Eye (tissue), 1 donor: Measurements from ENCODE around the gene INTS14.
A peak's percentile ranks its signal among the peaks of the same experiment; 100 is the strongest.

Experiments used
- DNase-seq: peaks from one replicate; pipeline ENCODE4 v3.0.0-alpha.2; 2015

Gene INTS14

GRCh38 chr15:65610871-65611718, at the start of gene INTS14:
INTS14 (minus strand) TSS chr15:65611131; CDS start chr15:65607380, 3,751 bp downstream.
- DNase-seq, result peak; percentile 98

DNA sequence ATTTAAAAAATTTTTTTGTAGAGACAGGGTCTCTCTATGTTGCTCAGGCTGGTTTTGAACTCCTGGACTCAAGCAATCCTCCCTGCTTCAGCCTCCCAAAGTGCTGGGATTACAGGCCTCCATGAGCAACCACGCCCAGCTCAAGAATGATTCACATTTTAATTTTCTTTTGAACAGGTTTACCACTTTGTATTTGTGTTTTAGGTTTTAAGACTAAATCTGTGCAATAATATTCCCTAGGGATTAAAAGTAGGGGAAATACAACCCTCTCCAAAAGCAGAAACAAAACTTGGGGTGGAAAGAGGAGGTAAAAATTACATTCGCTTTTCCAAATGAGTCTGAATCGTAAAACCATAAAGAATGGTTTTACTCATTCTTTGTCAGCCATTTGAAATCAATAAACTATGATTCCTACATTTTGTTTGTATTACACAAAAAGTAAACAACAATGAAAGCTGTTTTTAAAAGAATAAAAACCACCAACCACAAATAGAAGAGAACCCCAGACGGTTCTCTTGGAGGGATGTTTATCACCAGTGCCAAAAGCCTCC, 48.6 kb upstream of the INTS14 start:
- DNase-seq, result peak; percentile 16

GRCh38 chr15:65655457-65655856, 44.5 kb upstream of the INTS14 start:
- DNase-seq, result no peak

DNA sequence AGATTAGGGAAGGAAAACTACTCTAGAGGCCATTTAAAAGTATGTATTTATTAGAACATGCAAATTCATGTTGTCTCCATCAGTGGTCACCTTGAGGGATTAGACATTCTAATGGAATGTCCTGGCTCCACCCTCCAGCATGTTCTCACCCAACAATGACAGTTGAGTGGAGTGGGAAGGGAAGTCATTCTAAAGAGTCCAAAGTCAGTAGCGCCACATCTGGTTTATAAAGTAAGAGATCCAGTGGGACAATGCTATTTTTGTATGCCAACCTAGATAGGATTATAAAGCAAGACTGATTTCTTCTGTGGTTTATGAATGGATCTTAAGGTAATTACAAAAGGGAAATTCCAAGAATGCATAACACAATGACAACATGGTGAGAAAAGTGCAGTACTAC, 44.1 kb upstream of the INTS14 start:
- no peak for DNase-seq

DNA sequence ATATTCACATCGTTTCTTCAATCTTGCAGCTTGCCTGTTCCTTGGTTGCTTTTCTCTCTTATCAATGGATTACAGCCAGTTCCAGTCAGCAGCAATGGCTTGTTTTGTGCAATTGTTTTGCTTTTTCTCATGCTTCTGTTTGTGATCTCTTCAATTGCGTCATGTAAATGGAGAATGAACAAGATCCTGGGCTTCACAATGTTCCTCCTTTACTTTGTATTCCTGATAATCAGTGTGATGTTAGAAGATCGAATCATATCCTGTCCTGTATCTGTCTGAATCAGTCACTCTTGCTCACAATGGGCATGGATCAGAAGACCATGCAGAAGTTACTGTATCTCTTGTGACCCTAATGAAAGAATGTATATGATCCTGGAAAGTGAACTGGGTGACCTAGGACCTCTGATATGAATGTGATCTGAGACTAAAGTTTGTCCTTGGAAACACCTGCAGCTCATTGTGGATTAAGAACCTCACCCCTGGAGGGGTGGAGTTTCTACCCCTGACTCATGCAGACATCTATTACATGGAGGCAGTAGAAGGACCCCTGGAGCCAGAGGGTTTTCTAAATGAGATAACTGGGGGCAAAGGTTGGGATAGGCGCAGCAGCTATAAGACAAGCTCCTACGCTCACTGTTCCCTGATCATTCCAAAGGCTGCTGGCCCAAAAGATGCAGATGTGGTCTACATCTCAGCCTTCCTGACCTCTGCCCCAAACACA, 43.0 kb upstream of the INTS14 start:
- DNase-seq, result no peak

- no peak for DNase-seq
Measured at GRCh38 chr15:65653341-65653740, 42.4 kb upstream of the INTS14 start.

DNA sequence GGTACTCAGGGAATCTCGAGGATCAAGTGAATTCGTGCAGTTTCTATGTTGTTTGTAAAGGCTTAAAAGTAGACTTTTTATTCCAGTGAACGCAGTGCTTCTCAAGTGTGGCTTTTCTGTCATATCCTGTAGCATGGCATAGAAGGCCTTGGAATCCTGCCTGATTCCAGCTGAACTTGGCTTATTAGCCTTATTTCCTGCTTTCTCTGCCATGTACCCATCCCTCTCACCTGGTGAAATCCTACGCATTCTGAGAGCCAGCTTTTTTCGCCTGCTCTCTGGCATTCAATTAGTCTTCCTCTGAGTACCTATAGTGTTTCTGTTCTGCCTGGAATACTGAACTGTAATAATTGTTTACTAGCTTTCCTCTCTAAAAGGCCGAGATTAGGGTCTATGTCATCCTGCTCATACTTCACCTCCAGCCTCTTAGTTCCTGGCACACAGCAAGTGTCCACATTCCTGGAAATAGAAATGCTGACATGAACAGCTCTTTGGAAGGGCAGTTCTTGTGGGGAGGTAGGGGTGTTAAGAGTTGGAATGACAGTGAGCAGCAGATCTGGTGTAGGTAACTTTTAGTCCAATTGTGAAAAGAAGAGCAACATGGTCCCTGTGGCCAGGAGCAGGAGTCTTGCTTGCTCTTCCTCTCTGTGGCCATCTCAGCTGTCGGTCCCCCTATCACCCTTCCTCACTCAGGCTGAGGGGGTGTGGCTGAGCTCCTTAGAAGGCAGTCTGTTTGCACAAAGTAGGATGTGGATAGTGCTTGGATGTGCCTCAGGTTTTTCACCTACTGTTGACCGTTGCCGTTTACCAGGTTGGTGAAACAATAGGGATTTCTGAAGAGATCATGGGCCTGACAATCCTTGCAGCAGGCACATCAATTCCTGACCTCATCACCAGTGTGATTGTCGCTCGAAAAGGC, 41.2 kb upstream of the INTS14 start:
- no peak for DNase-seq

DNA sequence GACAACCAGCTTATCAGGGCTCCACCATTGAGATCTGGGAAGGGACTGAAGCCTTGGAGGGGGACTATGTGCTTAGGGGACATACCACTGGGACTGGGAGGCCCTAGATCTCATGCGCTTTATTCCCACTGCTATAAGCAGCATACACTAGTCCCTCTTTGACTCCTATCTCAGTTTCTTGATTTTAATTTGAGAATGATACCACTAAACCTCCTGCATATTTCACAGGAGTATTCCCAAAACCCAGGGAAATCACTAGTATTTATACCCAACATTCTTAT, 40.1 kb upstream of the INTS14 start:
- no peak for DNase-seq

DNA sequence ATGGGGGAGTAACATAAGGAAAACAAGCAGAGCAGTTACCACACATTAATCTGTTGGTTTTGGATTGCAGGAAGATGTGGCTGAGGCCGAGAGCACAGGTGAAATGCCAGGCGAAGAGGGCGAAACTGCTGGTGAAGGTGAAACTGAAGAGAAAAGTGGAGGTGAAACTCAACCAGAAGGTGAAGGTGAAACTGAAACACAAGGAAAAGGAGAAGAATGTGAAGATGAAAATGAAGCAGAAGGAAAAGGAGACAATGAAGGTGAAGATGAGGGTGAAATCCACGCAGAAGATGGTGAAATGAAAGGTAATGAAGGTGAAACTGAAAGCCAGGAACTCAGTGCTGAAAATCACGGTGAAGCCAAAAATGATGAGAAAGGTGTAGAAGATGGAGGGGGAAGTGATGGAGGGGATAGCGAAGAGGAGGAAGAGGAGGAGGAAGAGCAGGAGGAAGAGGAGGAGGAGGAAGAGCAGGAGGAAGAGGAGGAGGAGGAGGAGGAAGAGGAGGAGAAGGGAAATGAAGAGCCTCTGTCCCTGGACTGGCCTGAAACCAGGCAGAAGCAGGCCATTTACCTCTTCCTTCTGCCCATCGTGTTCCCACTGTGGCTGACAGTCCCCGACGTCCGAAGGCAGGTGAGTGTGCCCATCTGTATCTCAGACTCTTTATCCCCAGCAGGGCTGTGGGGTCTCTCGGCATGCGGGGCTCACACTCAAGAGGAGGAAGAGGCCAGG, 39.5 kb upstream of the INTS14 start:
- no peak for DNase-seq

DNA sequence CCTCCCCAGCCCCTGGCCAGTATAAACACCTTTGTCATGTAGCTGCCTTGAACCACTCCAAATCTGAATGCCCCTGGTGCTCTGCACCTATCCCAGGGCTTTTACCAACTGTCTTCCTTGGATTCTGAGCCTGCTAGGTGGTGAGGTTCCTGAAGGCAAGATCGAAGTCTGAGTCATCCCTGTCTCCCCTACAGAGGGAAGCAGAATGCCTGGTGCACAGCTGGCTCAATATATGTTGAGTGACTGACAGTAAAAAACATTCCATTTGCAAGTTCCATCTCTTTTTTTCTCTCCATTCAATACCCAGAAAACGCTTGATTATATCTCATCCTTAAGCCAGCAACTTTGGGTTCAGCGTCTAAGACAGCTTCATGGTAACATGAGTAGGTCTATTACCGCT, 35.6 kb upstream of the INTS14 start:
- DNase-seq, result no peak

DNA sequence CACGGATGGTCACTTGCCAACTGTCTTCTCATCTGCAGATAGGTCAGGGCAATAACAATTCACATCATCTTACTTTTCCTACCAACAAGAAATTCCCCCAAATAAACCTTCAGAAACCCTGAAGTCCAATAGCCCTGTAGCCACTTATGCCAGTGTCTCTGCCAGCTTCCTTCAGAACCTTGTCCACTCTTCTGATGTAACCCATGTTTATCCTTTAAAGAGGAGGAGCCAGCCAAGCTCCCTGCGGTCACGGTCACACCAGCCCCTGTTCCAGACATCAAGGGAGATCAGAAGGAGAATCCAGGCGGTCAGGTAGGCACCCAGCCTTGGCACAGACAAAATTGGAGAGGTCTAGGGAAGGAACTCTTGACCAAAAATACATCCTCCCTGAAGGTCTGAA, 34.5 kb upstream of the INTS14 start:
- no peak for DNase-seq

DNA sequence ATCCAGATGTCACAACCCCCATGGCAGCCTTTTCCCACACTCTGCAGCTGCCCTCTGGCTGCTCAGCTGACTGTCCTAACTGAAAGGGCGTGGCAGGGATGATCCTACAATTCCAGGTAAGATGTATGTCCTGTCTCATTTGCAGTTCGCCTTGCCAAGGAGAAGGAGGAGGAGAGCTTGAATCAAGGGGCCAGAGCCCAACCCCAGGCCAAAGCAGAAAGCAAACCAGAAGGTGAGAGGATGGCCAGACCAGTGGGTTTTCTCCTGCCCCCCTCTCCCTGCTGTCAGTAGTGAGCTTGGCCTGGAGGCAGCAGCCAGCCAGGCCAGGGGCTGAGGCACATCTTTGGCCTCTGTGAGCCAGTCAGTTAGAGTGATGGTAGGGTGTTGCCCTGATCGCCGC, 33.4 kb upstream of the INTS14 start:
- no peak for DNase-seq

DNA sequence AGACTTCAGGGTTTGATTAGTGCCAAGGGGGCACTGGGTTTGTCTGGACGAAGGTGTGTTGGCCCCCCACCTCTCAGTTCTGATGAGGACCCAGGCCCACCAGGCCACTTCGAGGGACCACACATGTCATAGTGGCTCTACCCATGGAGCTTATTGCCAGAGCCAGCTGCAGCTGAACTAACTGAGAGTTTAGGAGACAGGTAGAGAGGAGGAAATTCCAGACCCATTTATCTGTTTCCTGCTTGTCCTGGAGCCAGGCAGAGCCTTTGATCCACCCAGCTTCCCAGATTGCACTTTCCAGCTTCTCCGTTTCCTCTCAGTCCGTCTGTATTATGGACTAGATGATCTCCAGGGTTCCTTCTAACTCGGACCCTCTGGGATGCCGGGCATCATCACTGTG, 31.7 kb upstream of the INTS14 start:
- DNase-seq, result no peak

DNA sequence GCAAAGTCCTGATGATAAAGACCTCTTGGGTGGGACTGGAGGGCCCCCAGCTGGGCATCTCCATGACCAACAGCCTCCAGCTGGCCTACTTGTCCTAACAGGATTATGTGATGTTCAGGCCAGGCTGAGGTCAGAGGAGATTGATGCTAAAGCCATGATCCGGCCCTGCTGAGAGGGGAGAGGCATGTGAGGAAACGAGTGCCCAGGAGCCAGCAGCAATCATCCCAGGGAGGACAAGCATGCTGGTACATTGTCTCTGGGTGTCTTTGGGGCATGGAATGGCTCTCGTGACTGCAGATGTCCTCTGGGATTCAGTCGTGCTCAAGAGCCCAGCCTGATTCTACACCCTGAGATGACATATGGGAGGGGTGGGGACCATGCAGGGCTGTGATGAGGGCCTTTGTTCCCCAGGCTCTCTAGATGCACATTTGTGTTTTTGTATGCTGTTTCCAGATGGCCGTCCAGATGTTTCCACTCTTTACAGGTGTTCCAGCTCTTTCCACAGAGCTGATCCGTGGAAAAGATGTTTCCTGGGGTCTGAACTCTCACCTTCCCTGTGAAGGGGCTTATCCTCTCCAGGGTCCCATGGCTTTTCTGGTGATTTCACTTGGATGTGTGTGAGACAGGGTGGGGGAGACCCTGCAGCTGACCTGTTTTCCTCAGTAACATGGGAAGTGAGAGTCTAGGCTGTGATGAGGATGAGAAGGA, 31.0 kb upstream of the INTS14 start:
- peak; percentile 57 for DNase-seq

GRCh38 chr15:65639509-65639908, 28.6 kb upstream of the INTS14 start:
- no peak for DNase-seq

- peak; percentile 91 for DNase-seq
Measured at GRCh38 chr15:65638681-65639089, 27.8 kb upstream of the INTS14 start.

DNA sequence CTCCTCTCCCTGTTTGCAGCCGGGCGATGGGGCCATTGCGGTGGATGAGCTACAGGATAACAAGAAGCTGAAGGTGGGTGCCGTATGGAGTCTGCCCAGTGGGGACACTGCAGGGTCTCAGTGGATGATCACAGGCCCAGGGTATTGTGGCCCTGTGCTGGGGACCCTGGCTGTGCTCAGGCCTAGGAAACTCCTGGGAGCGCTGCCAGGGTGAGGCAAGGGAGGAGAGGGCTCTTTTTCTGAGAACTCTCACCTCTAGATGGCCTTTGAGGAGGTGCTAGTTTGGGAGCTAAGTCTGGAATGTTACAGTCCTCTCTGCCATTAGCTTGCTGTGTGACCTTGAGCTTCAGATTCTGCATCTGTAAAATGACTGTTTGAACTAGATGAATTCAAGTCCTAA, 27.2 kb upstream of the INTS14 start:
- DNase-seq, result no peak

GRCh38 chr15:65634356-65634755, 23.4 kb upstream of the INTS14 start:
- DNase-seq, result no peak

DNA sequence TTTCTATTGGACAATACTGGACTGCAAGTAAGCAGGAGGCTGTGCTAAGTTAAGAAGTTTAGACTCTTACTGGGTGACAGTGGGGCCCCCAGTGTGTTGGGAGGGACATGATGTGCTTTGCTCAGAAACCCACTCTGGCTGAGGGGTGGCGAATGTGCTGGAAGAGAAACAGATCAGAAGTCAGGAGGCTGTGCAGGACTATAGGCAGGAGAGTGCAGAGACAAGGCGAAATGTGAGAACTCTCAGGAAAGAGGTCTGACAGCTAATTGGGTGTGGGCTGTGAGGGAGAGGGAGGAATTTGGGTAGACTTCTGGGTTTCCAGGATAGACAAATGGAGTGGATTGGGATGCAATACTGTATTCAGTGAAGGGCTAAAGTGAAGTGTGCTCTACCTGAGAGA, 22.8 kb upstream of the INTS14 start:
- DNase-seq, result no peak

- DNase-seq, result no peak
Measured at GRCh38 chr15:65632780-65633375, 21.9 kb upstream of the INTS14 start.

DNA sequence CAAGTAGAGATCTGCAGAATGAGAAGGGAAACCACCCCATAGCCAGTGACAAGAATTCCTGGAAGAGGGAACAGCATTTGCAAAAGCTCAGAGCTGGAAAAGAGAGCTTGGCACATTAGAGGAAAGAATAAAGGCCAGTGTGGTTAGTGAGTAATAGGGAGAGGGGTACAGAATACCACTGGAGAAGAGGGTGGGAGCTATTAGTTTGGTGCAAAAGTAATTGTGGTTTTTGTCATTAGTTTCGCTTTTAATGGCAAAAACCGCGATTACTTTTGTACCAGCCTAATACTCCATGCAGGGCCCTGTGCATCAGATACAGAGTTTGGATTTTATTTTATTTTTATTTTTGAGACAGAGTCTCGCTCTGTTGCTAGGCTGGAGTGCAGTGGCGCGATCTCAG, 20.6 kb upstream of the INTS14 start:
- no peak for DNase-seq
